Skeletal muscle tissue (tissue), 4 donors: ENCODE results near the gene SHKBP1. TPM values are rescaled to one million over a fixed set of nuclear protein-coding genes. Genes with fewer than 3 reads are reported as not detected.
A peak's percentile ranks its signal among the peaks of the same experiment; 100 is the strongest.

Experiments used
- H3K27ac ChIP-seq: one replicate; pipeline ENCODE4 v1.7.0; 2013; ENCODE audit warnings: mild to moderate bottlenecking, low read depth, low read length, inconsistent platforms
- H3K27me3 ChIP-seq, 3 donors: one replicate each; pipeline ENCODE4 v1.7.0; 2013; ENCODE audit warnings: low read length in 3 of 3; ENCODE audit not compliant: control insufficient read depth in 3 of 3, insufficient read depth in 3 of 3
- H3K36me3 ChIP-seq, 3 donors: one replicate each; pipeline ENCODE4 v1.7.0; 2013; ENCODE audit warnings: low read length in 3 of 3; ENCODE audit not compliant: control insufficient read depth in 3 of 3, insufficient read depth in 3 of 3
- H3K4me1 ChIP-seq, 3 donors: one replicate each; pipeline ENCODE4 v1.7.0; 2013; ENCODE audit warnings: low read length in 3 of 3, mild to moderate bottlenecking in 3 of 3; ENCODE audit not compliant: control insufficient read depth in 3 of 3, insufficient read depth in 3 of 3
- H3K4me3 ChIP-seq, 3 donors: one replicate each; pipeline ENCODE4 v1.7.0; 2013; ENCODE audit warnings: low read length in 3 of 3
- H3K9ac ChIP-seq, 3 donors: one replicate each; pipeline ENCODE4 v1.7.0; 2013; ENCODE audit warnings: low read length in 3 of 3, mild to moderate bottlenecking in 3 of 3, moderate library complexity in 2 of 3, low read depth in 1 of 3
- H3K9me3 ChIP-seq, 3 donors: one replicate each; pipeline ENCODE4 v1.7.0; 2013; ENCODE audit warnings: low read length in 3 of 3; ENCODE audit not compliant: control insufficient read depth in 3 of 3
- total RNA-seq: library from RNA; depleted of rRNA; stranded (reverse); fragments of >200 nt; gene quantifications from one replicate; pipeline ENCODE4 v1.2.3, GENCODE V29; 2014
- donor health status: Osteomylitis.

Gene SHKBP1
- total RNA-seq, 1 donor from 2014 or later, result 6.3 TPM

DNA sequence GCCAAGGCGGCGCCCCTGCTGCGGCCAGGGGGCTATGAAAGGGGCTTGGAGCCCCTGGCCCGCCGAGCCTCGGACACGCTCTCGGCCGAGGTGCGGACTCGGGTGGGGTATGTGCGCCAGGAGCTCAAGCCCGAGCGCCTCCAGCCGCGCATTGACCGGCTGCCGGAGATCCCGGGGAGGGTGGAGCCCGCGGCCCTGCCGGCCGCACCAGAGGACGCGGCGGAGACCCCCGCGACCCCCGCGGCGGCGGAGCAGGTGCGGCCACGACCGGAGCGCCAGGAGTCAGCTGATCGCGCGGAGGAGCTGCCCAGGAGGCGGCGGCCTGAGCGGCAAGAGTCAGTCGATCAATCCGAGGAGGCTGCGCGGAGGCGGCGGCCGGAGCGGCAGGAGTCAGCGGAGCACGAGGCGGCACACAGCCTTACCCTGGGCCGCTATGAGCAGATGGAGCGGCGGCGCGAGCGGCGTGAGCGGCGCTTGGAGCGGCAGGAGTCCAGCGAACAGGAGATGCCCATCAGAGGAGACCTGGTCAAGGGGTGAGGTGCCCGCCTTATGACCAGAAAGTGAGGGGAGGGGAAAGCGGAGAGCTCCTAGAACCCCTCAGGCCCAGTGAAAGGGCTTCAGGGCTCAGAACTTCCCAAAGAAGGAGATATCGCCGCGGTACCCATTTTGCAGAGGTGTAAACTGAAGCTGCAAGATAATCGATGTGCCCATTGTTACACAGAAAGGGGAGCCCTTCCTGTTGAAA is 8.8 kb upstream of the SHKBP1 start:
- no peak overlapping the region for H3K27ac ChIP-seq
- no peaks in the 10 kb centered on the region for H3K9me3 ChIP-seq
- H3K36me3 ChIP-seq, result no peaks in the 10 kb centered on the region
- H3K9ac ChIP-seq, result peak overlapping the region in 1 of 3 donors; percentile 50
- H3K4me3 ChIP-seq, result peak overlapping the region in 2 of 3 donors; percentile 6 to 20
- H3K27me3 ChIP-seq, result peaks cover 21 to 39% (median 34%) of the 10 kb centered on the region in 3 donors
- peaks cover 6 to 8% (median 6%) of the 10 kb centered on the region in 3 donors for H3K4me1 ChIP-seq

DNA sequence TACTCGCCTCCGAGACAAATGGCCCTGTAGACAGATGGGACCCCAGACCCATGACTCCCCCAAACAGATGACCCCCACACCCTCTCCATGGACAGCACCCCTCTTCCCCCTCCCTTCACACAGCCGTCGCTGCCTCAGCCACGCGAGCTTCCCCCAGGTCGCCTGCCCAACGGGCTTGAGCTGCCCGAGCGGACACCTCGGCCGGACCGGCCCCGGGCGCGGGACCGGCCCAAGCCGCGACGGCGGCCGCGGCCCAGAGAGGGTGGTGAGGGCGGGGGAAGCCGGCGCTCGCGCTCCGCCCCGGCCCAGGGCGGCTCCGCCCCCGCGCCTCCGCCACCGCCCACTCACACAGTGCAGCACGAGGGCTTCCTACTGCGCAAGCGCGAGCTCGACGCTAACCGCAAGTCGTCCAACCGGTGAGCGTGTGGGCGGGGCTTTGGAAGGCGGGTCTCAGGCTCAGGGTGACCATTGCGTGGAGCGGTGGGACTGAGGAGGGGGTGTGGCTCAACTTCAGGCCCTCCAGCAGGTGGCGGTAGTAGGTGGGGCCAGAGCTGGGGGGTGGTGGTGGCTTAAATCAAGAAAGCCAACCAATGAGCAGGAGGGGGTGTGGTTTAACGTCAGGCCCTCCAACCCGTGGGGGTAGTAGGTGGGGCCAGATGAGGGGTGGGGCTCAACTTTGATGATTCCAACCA is 6.2 kb upstream of the SHKBP1 start:
- H3K4me3 ChIP-seq, result peak overlapping the region; percentile 46 to 71 (median 66)
- H3K9ac ChIP-seq, result peak overlapping the region; percentile 40 to 78 (median 77)
- H3K9me3 ChIP-seq, result no peaks in the 10 kb centered on the region
- peaks cover 17 to 28% (median 25%) of the 10 kb centered on the region in 3 donors for H3K27me3 ChIP-seq
- H3K27ac ChIP-seq, result peak overlapping the region; percentile 60
- H3K4me1 ChIP-seq, result peaks cover 6 to 8% (median 6%) of the 10 kb centered on the region in 3 donors
- no peaks in the 10 kb centered on the region for H3K36me3 ChIP-seq

DNA sequence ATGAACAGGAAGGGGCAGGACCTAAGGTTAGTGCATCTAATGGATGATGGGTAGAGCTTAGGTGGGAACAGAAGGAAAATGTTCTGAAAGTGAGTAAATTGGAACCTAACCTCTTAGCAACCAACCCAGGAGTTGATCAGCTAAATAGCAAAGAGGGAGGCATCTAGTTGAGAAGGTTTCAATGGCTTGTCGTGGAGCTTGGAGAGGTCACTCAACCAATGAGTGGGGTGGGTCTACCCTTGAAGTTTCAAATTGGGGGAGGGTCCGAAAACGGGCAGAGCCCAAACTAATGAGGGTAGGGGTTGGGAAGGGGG is 5.7 kb upstream of the SHKBP1 start:
- Histone ChIP-seq H3K9ac (no peak overlapping the region), H3K27ac (peak overlapping the region; percentile 60), H3K9me3 (no peaks in the 10 kb centered on the region), H3K4me3 (no peak overlapping the region), H3K4me1 (peaks cover 6 to 8% (median 6%) of the 10 kb centered on the region in 3 donors), H3K36me3 (no peaks in the 10 kb centered on the region), H3K27me3 (peaks cover 12 to 23% (median 20%) of the 10 kb centered on the region in 3 donors)

DNA sequence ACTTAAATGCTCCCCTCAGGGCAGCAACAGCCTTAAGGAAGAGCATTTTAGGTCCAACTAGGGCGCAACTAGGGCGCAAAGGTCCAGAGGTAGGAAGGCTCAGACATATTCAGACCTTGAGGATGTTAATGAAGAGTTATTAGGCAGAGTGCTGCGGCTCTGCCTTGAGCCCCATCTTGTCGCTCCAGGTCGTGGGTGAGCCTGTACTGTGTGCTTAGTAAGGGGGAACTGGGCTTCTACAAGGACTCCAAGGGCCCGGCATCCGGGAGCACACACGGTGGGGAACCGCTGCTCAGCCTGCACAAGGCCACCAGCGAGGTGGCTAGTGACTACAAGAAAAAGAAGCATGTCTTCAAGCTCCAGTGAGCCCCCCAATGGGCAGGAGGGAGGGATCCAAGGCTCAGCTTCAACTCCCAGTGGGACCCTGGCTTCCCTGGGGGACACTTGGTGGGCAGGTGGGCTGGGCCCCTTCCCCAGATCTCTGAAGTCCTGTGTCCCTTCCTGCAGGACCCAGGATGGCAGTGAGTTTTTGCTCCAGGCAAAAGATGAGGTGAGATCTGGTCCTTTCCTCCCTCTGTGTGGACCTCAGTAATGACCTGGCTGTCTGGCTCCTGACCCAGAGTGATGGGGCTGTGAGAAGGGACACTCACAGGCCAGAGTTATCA is 4.7 kb upstream of the SHKBP1 start:
- Histone ChIP-seq H3K4me3 (no peak overlapping the region), H3K27me3 (peaks cover 8 to 14% (median 10%) of the 10 kb centered on the region in 3 donors), H3K4me1 (peaks cover 6 to 8% (median 7%) of the 10 kb centered on the region in 3 donors), H3K9ac (no peak overlapping the region), H3K9me3 (no peaks in the 10 kb centered on the region), H3K36me3 (no peaks in the 10 kb centered on the region), H3K27ac (no peak overlapping the region)

DNA sequence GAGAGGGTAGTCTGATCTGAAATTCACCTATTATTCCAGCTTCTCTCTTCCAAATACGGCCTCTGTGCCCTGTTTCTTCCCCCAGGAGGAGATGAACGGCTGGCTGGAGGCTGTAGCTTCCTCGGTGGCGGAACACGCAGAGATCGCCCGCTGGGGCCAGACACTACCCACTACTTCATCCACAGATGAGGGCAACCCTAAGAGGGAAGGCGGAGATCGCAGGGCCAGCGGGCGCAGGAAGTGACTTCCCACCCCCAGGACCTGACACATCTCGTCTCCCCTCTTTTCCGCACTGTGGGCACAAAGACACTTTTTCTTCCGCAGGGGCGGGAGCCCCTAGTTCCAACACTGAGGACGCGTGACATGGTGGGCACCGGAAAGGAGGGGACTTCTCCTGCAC is 1.3 kb upstream of the SHKBP1 start:
- no peak overlapping the region for H3K4me3 ChIP-seq

DNA sequence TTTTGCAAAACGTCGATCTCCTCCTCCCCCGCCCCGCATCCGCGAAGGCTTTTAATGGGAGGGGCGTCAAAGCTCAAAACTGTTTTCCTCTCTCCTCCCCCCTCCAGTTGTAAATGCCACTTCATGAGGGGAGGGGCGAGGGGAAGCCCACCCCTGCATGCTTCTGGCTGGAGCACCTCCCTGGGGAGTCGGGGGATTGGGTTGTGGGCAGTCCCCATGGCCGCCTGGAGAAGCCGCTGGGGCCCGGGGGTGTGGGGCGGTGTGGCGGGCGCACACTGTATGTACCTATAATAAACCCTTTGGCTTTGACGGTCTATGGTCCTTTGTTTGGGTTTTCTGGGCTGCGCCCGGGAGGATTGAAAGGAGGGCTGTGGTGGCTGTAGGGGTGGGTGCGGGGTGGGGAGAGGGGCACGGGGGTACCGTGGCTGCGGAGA is 505 bp upstream of the SHKBP1 start:
- peaks cover 4 to 6% (median 6%) of the 10 kb centered on the region in 3 donors for H3K36me3 ChIP-seq
- peaks cover 8 to 10% (median 9%) of the 10 kb centered on the region in 3 donors for H3K4me1 ChIP-seq
- H3K9ac ChIP-seq, result peak overlapping the region in 1 of 3 donors; percentile 25
- no peak overlapping the region for H3K27ac ChIP-seq
- H3K9me3 ChIP-seq, result no peaks in the 10 kb centered on the region
- H3K4me3 ChIP-seq, result peak overlapping the region; percentile 87 to 92 (median 88)
- no peaks in the 10 kb centered on the region for H3K27me3 ChIP-seq

More for the DNA sequence above, 1.3 kb upstream of the SHKBP1 start:
- Histone ChIP-seq H3K27me3 (no peaks in the 10 kb centered on the region), H3K9me3 (no peaks in the 10 kb centered on the region), H3K4me1 (peaks cover 9 to 10% (median 9%) of the 10 kb centered on the region in 3 donors), H3K36me3 (peaks cover 1 to 3% (median 2%) of the 10 kb centered on the region in 3 donors), H3K27ac (no peak overlapping the region), H3K9ac (no peak overlapping the region)

DNA sequence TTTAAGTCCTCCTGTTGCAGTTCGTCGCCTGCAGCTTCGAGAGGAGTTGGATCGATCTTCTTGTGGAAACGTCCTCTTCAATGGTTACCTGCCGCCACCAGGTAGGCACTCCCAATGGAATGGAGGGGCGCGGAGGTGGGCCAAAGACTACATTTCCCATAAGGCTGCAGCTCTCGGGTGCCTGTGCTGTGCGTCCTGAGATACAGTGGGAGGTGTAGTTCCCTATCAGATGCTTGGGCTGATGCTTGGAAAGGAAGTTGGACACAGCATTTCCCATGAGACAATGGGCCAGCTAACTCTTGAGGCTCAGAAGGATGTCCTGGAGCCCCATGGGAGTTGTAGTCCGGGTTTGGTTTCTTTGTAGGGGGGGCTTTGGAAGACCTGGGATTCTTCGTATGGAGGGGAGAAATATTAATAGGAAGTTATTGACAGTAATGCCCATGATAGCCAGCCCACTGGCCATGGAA is 1.8 kb downstream of the SHKBP1 start:
- peaks cover 4 to 8% (median 6%) of the 10 kb centered on the region in 3 donors for H3K36me3 ChIP-seq
- H3K9ac ChIP-seq, result no peak overlapping the region
- H3K9me3 ChIP-seq, result no peaks in the 10 kb centered on the region
- peaks cover 8 to 10% (median 9%) of the 10 kb centered on the region in 3 donors for H3K4me1 ChIP-seq
- no peak overlapping the region for H3K4me3 ChIP-seq
- no peaks in the 10 kb centered on the region for H3K27me3 ChIP-seq
- H3K27ac ChIP-seq, result no peak overlapping the region

DNA sequence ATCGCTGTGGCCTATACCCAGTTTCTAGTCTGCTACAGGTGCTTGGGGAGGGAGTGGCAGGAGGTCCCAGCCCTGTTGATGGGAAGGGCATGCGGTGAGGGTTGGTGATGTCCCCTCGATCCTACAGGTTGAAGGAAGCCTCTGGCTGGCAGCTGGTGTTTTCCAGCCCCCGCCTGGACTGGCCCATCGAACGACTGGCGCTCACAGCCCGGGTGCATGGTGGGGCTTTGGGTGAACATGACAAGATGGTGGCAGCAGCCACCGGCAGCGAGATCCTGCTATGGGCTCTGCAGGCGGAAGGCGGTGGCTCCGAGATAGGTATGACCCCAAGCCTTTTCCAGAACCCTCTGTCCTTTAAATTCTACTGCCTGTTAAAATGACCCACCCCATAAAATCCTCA is 3.9 kb downstream of the SHKBP1 start:
- no peaks in the 10 kb centered on the region for H3K27me3 ChIP-seq
- H3K27ac ChIP-seq, result no peak overlapping the region
- no peaks in the 10 kb centered on the region for H3K9me3 ChIP-seq
- H3K4me3 ChIP-seq, result no peak overlapping the region
- H3K36me3 ChIP-seq, result peaks cover 4 to 8% (median 6%) of the 10 kb centered on the region in 3 donors
- peaks cover 8 to 10% (median 9%) of the 10 kb centered on the region in 3 donors for H3K4me1 ChIP-seq
- no peak overlapping the region for H3K9ac ChIP-seq

DNA sequence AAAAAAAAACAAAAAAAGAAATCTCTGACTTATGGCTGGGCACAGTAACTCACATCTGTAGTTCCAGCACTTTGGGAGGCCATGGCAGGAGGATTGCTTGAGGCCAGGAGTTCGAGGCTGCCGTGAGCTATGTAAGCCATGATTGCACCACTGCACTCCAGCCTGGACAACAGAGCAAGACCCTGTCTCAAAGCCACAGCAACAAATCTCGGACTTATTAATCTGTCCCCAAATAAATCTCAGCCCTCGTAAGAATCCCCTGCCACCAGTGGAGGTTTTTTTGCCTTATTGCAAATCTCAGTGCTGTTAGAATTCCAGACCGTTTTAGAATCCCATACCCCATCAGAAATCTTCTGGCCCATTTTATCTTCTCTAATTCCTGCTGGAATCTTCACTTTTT is 4.9 kb downstream of the SHKBP1 start:
- Histone ChIP-seq H3K36me3 (peaks cover 4 to 8% (median 6%) of the 10 kb centered on the region in 3 donors), H3K9me3 (no peaks in the 10 kb centered on the region), H3K9ac (no peak overlapping the region), H3K27ac (no peak overlapping the region), H3K4me3 (no peak overlapping the region), H3K4me1 (peaks cover 6 to 10% (median 8%) of the 10 kb centered on the region in 3 donors), H3K27me3 (no peaks in the 10 kb centered on the region)
